ENCODE measurements around the gene RPS5.

DNA sequence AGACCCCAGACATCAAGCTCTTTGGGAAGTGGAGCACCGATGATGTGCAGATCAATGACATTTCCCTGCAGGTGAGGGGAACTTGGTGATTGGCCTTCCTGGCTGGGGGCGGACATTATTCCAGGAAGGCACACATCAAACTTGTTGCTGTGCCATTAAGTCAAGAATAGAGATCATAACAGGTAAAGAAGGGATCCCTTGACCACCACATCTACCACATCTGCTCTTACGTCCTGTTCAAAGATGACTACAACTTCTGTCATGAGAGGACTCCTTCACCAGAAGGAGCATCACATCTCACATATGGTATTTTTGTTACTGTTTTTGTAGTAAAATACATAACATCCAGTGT lies 1.1 kb downstream of the RPS5 start:
- TF ChIP-seq, protein P1, sequence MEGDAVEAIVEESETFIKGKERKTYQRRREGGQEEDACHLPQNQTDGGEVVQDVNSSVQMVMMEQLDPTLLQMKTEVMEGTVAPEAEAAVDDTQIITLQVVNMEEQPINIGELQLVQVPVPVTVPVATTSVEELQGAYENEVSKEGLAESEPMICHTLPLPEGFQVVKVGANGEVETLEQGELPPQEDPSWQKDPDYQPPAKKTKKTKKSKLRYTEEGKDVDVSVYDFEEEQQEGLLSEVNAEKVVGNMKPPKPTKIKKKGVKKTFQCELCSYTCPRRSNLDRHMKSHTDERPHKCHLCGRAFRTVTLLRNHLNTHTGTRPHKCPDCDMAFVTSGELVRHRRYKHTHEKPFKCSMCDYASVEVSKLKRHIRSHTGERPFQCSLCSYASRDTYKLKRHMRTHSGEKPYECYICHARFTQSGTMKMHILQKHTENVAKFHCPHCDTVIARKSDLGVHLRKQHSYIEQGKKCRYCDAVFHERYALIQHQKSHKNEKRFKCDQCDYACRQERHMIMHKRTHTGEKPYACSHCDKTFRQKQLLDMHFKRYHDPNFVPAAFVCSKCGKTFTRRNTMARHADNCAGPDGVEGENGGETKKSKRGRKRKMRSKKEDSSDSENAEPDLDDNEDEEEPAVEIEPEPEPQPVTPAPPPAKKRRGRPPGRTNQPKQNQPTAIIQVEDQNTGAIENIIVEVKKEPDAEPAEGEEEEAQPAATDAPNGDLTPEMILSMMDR (conservative IDR thresholded peaks at IDR 0.05): no peak
- no peak for TF ChIP-seq ZFX (IDR thresholded peaks at IDR 0.05)
